ENCODE measurements around the gene PPCS.

Gene PPCS

DNA sequence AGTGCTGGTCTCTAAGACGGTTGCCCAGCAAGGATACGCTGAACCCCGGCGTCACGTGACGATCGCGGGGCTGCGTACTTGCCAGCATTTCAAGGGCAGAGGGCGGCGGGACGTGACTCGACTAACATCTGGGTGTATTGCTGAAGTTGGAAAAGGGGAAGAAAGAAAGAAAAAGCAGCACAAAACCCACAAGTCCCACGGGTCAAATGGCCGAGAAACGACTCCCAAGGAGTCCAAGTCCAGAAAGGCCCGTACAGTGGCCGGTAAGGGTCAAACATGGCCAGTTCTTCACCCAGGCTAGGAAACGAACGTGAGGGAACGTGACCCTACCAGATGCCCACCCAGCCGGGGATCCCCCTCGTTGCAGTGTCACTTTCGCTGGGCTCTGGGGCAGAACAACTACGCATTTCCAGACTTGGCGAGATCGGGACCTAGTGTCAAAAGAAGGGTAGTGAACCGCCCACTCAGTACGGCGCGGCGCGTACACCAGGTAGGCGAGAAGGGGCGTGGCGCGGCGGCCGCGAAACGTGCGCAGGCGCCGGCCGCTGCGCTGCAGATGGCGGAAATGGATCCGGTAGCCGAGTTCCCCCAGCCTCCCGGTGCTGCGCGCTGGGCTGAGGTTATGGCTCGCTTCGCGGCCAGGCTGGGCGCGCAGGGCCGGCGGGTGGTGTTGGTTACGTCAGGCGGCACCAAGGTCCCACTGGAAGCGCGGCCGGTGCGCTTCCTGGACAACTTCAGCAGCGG, at the start of gene PPCS, which contains the start of gene ZMYND12:
Gene PPCS (plus strand): TSS at position 534 of the 744 bp plus-strand sequence. CDS start 23 bp downstream, at position 557.
Gene ZMYND12 (minus strand): TSS at position 13 of the 744 bp plus-strand sequence. CDS start 25 bp downstream, outside the sequence.
- DNase-seq (ENCODE audit: extremely low spot score, insufficient read length, low read depth) (peak; percentile 77), FAIRE-seq (peak; percentile 94)

DNA sequence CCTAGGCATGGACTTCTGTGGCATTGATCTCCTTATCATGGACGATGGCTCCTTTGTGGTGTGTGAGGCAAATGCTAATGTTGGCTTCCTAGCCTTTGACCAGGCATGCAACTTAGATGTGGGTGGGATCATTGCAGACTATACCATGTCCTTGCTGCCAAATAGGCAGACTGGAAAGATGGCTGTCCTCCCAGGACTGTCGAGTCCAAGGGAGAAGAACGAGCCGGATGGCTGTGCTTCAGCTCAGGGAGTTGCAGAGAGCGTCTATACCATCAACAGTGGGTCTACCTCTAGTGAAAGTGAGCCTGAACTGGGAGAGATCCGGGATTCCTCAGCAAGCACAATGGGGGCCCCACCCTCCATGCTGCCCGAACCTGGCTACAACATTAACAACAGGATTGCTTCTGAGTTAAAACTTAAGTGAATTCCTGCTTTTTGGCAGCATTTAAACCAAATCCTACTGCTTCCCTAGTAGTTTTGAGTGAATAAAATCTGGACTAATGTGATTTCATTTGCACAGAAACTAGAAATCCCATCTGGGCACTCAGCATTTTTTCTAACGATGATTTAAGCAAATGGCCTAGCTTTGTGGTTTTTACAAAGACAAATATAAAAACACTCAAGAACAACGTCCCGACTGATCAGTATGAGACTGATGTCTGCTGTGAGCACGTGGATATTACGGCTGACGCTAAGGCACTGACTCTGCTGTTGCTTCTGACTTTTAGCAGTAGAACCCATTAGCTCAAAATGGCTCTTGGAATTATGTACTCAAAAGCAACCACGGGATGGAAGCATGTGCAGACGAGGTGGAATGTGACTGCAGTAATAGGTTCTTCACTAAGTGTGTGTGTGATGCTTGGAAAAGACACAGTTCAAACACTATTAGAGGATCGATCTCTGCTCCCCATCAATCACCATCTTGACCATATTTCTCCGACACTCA, 41.5 kb upstream of the PPCS start:
- FAIRE-seq (no peak), DNase-seq (ENCODE audit: extremely low spot score, insufficient read length, low read depth) (no peak)

DNA sequence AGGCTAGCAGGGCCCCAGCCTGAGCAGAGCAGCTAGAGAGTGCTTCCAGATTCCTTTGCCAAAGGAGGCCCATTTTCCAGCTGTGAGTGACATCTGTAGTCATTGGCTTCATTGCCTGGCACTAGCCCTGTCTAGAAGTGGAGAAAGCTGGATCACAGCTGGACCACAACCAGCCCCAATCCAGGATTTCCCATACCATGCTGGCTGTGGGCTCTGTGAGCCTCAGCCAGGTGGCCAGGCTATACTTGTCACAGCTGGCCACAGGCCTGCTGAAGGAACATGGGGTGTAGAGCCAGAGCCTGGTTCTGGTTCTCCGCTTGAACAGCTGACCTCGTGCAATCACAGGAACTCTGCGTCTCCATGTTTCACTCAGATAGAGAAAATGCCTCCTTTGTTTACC, 39.2 kb upstream of the PPCS start:
- no peak for FAIRE-seq
- no peak for DNase-seq (ENCODE audit: extremely low spot score, insufficient read length, low read depth)

- no peak for FAIRE-seq
Measured at GRCh38 chr1:42418516-42418915, 37.8 kb upstream of the PPCS start.

GRCh38 chr1:42419126-42419821, 37.1 kb upstream of the PPCS start:
- DNase-seq (ENCODE audit: extremely low spot score, insufficient read length, low read depth), result no peak

More at GRCh38 chr1:42418516-42418915, 37.8 kb upstream of the PPCS start:
- no peak for DNase-seq (ENCODE audit: extremely low spot score, insufficient read length, low read depth)

DNA sequence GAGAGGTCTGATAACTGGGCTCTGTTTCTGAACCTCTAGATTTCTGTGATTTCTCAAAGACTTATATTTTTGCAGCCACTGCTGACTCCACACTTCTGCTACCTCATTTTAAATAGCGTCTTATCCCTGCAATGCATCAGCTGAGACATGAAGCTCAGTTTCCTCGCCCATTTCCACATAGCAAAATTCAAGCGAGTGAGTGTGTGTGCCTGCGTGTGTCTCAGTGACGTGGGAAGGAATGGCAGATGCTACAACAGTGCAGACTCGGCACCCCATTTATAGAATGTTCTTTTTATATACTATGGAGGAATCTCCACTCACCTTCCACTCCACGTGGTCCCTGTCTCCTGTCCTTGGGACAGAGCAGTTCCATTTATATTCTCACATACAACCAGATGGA, 36.2 kb upstream of the PPCS start:
- FAIRE-seq (no peak), DNase-seq (ENCODE audit: extremely low spot score, insufficient read length, low read depth) (no peak)

More at GRCh38 chr1:42419126-42419821, 37.1 kb upstream of the PPCS start:
- no peak for FAIRE-seq

- DNase-seq (ENCODE audit: extremely low spot score, insufficient read length, low read depth) (no peak), FAIRE-seq (no peak)
Measured at GRCh38 chr1:42420911-42421585, 35.3 kb upstream of the PPCS start.

DNA sequence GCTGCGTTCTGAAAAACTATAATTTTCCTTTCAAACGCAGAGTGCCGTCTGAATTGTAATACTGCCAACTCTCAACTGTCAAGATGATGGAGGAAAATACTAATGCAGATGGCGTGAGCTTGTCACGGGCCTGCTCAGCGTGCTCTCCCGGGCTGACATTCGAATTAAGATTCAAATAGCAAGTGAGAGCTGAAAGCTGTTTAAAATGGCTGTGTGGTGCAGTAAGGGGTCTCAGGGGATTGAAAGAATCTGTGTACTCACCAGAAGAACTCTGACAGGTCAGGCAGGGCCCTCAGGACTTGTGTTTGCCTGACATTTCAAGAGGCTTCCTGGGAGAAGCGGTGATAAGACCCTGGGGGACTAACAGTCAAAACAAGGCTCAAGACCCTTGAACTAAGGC, 33.6 kb upstream of the PPCS start:
- FAIRE-seq (no peak), DNase-seq (ENCODE audit: extremely low spot score, insufficient read length, low read depth) (no peak)

DNA sequence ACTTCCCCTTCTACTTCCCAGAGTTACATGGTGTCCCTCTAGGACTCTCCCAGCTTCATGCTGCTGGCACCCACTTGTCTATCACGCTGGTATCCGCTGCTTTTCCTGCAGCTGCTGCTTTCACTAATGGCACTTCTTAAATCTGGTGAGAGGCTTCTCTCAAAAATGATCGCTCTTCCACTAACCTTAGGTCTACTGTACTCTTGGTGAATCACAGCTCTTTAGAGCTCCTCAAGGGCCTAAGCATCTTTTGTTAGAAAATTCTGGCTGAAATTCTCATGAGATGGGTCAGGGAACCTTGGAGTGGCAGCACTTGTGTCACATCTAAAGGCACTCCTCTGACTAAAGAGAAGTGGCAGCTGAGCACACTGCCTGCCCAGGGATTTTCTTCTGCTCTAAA, 32.7 kb upstream of the PPCS start:
- no peak for FAIRE-seq

GRCh38 chr1:42424201-42424600, 32.1 kb upstream of the PPCS start:
- FAIRE-seq (no peak), DNase-seq (ENCODE audit: extremely low spot score, insufficient read length, low read depth) (no peak)

More for the DNA sequence above, 32.7 kb upstream of the PPCS start:
- DNase-seq (ENCODE audit: extremely low spot score, insufficient read length, low read depth), result no peak

DNA sequence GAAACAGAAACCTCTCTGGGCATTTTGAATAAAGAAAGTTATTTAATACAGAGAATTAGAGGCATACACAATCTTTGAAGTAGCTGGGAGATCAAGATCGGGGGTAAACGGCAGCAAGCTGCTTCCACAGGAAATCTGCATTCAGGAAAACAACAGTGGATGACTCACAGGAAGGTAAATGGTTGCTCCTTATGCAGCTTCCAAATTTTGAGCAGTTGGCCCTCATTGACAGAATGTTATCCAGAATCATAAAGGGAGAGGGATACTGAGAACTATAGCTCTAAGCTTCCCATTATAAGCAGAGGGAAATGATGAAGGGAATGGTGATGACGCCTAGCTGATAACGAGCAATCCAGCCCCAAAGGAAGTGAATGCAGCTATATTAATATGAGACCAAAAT, 29.1 kb upstream of the PPCS start:
- no peak for FAIRE-seq
- no peak for DNase-seq (ENCODE audit: extremely low spot score, insufficient read length, low read depth)

DNA sequence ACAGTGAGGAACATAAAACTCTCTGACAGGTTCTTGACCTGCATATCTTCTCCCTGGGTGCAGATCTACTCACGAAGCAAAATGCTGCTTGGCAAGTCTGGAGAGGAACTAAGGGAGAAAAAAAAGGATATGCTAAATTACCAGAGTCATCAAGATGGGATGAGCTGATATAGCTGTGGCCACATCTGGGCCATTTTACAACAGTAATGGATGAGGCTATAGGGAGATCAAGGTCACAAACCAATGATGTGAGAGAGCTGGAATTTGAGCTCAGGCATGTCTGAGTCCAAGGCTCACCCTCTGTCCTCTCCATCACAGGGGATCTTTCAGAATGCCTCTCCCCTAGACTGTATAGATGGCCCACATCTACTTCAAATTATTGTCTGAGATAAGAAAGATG, 26.7 kb upstream of the PPCS start:
- DNase-seq (ENCODE audit: extremely low spot score, insufficient read length, low read depth) (no peak), FAIRE-seq (no peak)

GRCh38 chr1:42430286-42431135, 25.8 kb upstream of the PPCS start:
- no peak for FAIRE-seq
- no peak for DNase-seq (ENCODE audit: extremely low spot score, insufficient read length, low read depth)

GRCh38 chr1:42431514-42431913, 24.8 kb upstream of the PPCS start:
- DNase-seq (ENCODE audit: extremely low spot score, insufficient read length, low read depth) (no peak), FAIRE-seq (no peak)

DNA sequence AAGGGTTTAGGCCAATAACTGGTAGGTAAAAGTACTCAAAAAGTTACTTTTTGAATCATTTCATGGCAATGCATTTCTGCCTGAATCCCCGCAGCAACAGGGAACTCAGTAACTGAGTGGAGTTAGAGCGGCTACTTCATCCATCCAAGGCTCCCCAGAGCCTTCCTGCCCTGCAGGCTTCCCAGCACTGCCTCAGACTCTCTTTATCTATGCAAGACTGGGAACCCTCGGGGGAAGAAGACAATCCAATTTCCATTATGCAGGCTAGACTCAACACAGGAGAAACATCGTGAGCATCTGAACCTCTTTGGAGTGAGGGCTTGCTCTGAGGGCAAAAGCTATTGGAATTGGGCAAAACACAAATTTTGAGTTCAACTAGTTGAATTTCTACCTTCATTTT, 23.6 kb upstream of the PPCS start:
- no peak for DNase-seq (ENCODE audit: extremely low spot score, insufficient read length, low read depth)
- no peak for FAIRE-seq

DNA sequence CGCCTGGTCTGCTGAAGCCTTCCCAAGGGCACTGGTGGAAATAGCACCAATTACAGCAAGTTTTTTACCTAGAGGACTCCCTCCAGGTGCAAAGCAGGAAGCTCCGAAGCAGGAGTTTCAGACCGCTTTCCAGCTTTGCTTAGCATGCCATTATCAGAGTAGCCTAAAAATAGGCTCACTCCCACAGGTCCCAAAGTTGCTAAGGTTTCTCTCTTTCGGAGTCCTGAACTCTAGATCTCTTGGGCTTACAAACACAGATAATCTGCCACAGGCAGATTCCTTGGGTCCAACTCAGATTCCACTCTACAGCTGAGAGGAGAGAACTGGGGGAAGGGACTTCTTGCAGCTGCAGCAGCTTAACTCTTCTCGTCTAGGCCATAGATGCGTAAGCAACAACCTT, 23.0 kb upstream of the PPCS start:
- no peak for DNase-seq (ENCODE audit: extremely low spot score, insufficient read length, low read depth)
- no peak for FAIRE-seq

- FAIRE-seq (no peak), DNase-seq (ENCODE audit: extremely low spot score, insufficient read length, low read depth) (no peak)
Measured at GRCh38 chr1:42434340-42434739, 22.0 kb upstream of the PPCS start.

- DNase-seq (ENCODE audit: extremely low spot score, insufficient read length, low read depth) (no peak), FAIRE-seq (no peak)
Measured at GRCh38 chr1:42439940-42440339, 16.4 kb upstream of the PPCS start.

- no peak for FAIRE-seq
- no peak for DNase-seq (ENCODE audit: extremely low spot score, insufficient read length, low read depth)
Measured at GRCh38 chr1:42442662-42443061, 13.7 kb upstream of the PPCS start.

All from GM18507 (cell line).